Measurements from ENCODE around the gene PPP1R3D.

The PPP1R3D gene

DNA sequence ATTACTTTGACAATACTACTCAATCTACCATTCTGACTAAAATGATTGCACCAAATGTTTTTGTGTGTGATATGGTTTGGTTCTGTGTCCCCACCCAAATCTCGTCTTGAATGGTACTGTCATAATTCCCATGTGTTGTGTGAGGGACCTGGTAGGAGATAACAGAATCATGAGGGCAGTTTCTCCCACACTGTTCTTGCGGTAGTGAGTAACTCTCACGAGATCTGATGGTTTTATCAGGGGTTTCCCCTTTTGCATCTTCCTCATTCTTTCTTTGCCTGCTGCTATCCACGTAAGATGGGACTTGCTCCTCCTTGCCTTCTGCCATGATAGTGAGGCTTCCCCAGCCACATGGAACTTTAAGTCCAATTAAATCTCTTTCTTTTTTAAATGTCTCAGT, 27.5 kb downstream of the PPP1R3D start:
- H3K9me3 ChIP-seq (ENCODE audit: control insufficient read depth, insufficient read depth, low read depth, low read length): no peaks in the 10 kb centered on the region
- TF ChIP-seq ZNF596 (tag by site-specific recombination; IDR thresholded peaks at IDR 0.05): no peak
- no peak for TF ChIP-seq SCRT1 (tag by site-specific recombination; IDR thresholded peaks at IDR 0.05; ENCODE audit: borderline replicate concordance)
- TF ChIP-seq SCRT2 (tag by site-specific recombination; IDR thresholded peaks at IDR 0.05): no peak
- TF ChIP-seq MZF1 (tag by site-specific recombination; IDR thresholded peaks at IDR 0.05; ENCODE audit: borderline replicate concordance): no peak
- no peak for TF ChIP-seq ZNF837 (tag by site-specific recombination; IDR thresholded peaks at IDR 0.05)
- TF ChIP-seq, protein P1, sequence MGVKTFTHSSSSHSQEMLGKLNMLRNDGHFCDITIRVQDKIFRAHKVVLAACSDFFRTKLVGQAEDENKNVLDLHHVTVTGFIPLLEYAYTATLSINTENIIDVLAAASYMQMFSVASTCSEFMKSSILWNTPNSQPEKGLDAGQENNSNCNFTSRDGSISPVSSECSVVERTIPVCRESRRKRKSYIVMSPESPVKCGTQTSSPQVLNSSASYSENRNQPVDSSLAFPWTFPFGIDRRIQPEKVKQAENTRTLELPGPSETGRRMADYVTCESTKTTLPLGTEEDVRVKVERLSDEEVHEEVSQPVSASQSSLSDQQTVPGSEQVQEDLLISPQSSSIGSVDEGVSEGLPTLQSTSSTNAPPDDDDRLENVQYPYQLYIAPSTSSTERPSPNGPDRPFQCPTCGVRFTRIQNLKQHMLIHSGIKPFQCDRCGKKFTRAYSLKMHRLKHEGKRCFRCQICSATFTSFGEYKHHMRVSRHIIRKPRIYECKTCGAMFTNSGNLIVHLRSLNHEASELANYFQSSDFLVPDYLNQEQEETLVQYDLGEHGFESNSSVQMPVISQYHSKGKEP (tag by site-specific recombination; IDR thresholded peaks at IDR 0.05): no peak
- TF ChIP-seq, protein P2, sequence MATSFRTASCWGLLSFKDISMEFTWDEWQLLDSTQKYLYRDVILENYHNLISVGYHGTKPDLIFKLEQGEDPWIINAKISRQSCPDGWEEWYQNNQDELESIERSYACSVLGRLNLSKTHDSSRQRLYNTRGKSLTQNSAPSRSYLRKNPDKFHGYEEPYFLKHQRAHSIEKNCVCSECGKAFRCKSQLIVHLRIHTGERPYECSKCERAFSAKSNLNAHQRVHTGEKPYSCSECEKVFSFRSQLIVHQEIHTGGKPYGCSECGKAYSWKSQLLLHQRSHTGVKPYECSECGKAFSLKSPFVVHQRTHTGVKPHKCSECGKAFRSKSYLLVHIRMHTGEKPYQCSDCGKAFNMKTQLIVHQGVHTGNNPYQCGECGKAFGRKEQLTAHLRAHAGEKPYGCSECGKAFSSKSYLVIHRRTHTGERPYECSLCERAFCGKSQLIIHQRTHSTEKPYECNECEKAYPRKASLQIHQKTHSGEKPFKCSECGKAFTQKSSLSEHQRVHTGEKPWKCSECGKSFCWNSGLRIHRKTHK (tag by site-specific recombination; IDR thresholded peaks at IDR 0.05): no peak
- no peak overlapping the region for H3K27ac ChIP-seq (ENCODE audit: extremely low read depth, low read depth, low read length)
- no peaks in the 10 kb centered on the region for H3K36me3 ChIP-seq (ENCODE audit: control insufficient read depth in 2 of 2, insufficient read depth in 1 of 2, low read length in 2 of 2)
- H3K4me1 ChIP-seq (ENCODE audit: control insufficient read depth, insufficient read depth, low read length): no peaks in the 10 kb centered on the region
- no peak overlapping the region for H3K4me3 ChIP-seq (ENCODE audit: low read depth, low read length)
- POLR2A ChIA-PET: no interaction called here
- CTCF ChIA-PET: interaction anchor here (2.6 kb wide), 1 partner anchor 22 kb away, joined by 7 read pairs; no protein-coding TSS in a partner anchor

DNA sequence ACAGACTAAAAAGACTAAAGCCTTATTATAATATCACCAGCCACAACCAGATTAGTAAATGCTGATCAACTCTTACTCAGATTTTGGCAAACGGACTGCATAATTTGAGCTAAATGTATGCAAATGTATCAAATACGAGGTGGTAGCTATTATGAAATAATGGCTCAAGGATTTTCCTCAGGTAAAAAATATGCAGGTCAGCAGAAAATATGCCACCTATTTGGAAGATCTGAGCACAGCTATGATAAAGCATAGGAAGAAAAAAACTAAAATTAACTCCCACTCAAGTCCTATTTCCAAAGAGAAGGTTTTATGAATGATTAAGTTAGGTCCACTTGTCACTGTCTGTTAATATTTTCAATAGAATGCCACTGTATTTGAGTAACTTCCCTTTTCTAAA, 29.1 kb downstream of the PPP1R3D start:
- TF ChIP-seq ZNF302 (tag by site-specific recombination; IDR thresholded peaks at IDR 0.05; ENCODE audit: low read depth): no peak
- TF ChIP-seq ZNF223 (tag by site-specific recombination; IDR thresholded peaks at IDR 0.05): no peak
- H3K4me1 ChIP-seq (ENCODE audit: control insufficient read depth, insufficient read depth, low read length): no peaks in the 10 kb centered on the region
- H3K36me3 ChIP-seq (ENCODE audit: control insufficient read depth in 2 of 2, insufficient read depth in 1 of 2, low read length in 2 of 2): no peaks in the 10 kb centered on the region
- ChIA-PET CTCF (interaction anchor here (0.6 to 2.6 kb wide), 4 partner anchors 19 to 136 kb away, joined by 3 to 7 read pairs (median 4); no protein-coding TSS in a partner anchor), POLR2A (no interaction called here)
- no peak overlapping the region for H3K4me3 ChIP-seq (ENCODE audit: low read depth, low read length)
- H3K27ac ChIP-seq (ENCODE audit: extremely low read depth, low read depth, low read length): no peak overlapping the region
- H3K9me3 ChIP-seq (ENCODE audit: control insufficient read depth, insufficient read depth, low read depth, low read length): no peaks in the 10 kb centered on the region

DNA sequence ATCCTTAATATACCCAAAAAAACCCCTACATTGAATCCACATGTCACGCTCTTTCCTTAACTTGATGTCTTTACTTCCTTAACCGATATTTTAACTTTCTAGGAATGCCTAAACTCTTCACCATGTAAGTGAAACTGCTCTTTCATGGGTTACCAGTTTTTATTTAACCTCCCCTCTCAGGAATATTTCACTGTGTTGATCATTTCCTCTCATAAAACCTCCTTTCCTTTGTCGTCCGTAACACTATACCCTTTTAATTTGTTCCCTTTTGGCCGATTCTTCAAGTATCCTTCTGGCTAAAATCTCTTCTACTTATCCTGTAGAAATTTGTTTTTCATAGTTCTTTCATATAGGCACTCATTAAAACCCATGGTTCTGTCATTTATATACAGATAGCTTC, 31.2 kb downstream of the PPP1R3D start:
- Histone ChIP-seq H3K4me3 (ENCODE audit: low read depth, low read length) (no peak overlapping the region), H3K4me1 (ENCODE audit: control insufficient read depth, insufficient read depth, low read length) (no peaks in the 10 kb centered on the region), H3K27ac (ENCODE audit: extremely low read depth, low read depth, low read length) (no peak overlapping the region), H3K9me3 (ENCODE audit: control insufficient read depth, insufficient read depth, low read depth, low read length) (no peaks in the 10 kb centered on the region), H3K36me3 (ENCODE audit: control insufficient read depth in 2 of 2, insufficient read depth in 1 of 2, low read length in 2 of 2) (no peaks in the 10 kb centered on the region)
- POLR2A ChIA-PET: no interaction called here
- TF ChIP-seq, protein P3, sequence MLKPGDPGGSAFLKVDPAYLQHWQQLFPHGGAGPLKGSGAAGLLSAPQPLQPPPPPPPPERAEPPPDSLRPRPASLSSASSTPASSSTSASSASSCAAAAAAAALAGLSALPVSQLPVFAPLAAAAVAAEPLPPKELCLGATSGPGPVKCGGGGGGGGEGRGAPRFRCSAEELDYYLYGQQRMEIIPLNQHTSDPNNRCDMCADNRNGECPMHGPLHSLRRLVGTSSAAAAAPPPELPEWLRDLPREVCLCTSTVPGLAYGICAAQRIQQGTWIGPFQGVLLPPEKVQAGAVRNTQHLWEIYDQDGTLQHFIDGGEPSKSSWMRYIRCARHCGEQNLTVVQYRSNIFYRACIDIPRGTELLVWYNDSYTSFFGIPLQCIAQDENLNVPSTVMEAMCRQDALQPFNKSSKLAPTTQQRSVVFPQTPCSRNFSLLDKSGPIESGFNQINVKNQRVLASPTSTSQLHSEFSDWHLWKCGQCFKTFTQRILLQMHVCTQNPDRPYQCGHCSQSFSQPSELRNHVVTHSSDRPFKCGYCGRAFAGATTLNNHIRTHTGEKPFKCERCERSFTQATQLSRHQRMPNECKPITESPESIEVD (tag by site-specific recombination; IDR thresholded peaks at IDR 0.05): peak; percentile 52; the same call in 1 of the 2 replicates
- TF ChIP-seq, protein P4, sequence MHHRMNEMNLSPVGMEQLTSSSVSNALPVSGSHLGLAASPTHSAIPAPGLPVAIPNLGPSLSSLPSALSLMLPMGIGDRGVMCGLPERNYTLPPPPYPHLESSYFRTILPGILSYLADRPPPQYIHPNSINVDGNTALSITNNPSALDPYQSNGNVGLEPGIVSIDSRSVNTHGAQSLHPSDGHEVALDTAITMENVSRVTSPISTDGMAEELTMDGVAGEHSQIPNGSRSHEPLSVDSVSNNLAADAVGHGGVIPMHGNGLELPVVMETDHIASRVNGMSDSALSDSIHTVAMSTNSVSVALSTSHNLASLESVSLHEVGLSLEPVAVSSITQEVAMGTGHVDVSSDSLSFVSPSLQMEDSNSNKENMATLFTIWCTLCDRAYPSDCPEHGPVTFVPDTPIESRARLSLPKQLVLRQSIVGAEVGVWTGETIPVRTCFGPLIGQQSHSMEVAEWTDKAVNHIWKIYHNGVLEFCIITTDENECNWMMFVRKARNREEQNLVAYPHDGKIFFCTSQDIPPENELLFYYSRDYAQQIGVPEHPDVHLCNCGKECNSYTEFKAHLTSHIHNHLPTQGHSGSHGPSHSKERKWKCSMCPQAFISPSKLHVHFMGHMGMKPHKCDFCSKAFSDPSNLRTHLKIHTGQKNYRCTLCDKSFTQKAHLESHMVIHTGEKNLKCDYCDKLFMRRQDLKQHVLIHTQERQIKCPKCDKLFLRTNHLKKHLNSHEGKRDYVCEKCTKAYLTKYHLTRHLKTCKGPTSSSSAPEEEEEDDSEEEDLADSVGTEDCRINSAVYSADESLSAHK (tag by site-specific recombination; IDR thresholded peaks at IDR 0.05): peak; percentile 80
- TF ChIP-seq ZNF394 (tag by site-specific recombination; IDR thresholded peaks at IDR 0.05; ENCODE audit: borderline replicate concordance): no peak
- TF ChIP-seq, protein P5, sequence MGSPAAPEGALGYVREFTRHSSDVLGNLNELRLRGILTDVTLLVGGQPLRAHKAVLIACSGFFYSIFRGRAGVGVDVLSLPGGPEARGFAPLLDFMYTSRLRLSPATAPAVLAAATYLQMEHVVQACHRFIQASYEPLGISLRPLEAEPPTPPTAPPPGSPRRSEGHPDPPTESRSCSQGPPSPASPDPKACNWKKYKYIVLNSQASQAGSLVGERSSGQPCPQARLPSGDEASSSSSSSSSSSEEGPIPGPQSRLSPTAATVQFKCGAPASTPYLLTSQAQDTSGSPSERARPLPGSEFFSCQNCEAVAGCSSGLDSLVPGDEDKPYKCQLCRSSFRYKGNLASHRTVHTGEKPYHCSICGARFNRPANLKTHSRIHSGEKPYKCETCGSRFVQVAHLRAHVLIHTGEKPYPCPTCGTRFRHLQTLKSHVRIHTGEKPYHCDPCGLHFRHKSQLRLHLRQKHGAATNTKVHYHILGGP (tag by site-specific recombination; IDR thresholded peaks at IDR 0.05): 0 out of 2 replicates have a peak, but pooled peaks have one; percentile 43
- CTCF ChIA-PET: interaction anchor here (1.3 kb wide), 1 partner anchor 25 kb away, joined by 3 read pairs; no protein-coding TSS in a partner anchor
